SIG-M5 (cell line): ENCODE results near the gene ARIH2.
A peak's percentile ranks its signal among the peaks of the same experiment; 100 is the strongest.

Source experiments
- DNase-seq: peaks from one replicate; lab custom pipeline; 2025; lab: John Stamatoyannopoulos, UW

ARIH2 gene

DNA sequence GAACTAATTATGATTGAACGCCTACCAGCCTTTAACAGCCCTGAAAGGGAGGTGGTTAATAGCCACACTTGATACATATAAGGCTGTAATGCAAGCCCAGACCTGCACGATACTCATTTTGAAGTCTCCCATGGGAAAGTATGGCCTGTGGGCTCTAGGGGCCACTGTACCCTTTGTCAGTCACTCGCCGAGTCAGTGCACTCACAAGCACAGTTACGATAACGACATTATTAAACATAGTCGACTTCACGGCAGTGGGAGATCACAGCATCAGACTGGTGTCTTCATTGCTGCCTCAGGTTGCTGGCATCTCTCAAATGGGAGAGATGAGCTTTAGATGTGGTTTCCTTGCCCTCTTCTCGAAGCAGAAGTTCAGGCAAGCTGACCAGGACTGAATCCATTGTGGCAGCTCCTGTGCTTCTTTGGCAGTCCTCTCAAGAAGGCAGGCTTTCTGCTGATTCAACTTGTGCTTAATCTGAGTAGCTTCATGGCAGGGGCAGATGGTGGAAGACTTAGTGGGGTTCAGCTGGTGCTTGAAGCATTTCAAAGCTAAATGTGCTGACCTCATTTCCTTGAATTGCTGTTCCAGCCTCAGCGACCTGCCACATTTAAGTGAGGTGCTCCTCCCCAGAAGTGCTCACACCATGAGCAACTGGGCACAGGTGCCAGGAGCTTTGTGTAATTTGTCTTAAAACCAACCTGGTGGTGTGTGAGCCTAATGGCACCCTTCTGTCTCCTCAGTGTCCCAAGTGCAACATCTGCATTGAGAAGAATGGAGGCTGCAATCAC is 55.6 kb downstream of the ARIH2 start:
- DNase-seq, result no peak

- no peak for DNase-seq
These were observed 60.8 kb downstream of the ARIH2 start for GRCh38 chr3:48979451-48979850.

DNA sequence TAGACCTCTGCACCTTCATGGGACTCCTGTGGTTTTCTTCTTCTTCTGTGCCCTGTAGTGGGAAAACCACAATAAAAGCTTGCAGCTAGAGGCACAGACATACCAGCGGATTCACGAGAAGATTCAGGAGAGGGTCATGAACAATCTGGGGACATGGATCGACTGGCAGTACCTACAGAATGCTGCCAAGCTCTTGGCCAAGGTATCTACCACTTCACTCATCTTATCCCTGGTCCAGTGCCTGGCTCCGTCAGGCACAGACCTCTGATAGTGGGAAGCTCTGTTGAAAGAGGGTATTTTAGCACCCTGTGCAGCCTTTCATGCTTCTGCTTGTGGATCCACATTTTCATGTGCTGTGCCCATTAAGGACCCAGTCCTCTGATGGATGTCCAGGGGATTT is 61.7 kb downstream of the ARIH2 start:
- DNase-seq, result no peak

DNA sequence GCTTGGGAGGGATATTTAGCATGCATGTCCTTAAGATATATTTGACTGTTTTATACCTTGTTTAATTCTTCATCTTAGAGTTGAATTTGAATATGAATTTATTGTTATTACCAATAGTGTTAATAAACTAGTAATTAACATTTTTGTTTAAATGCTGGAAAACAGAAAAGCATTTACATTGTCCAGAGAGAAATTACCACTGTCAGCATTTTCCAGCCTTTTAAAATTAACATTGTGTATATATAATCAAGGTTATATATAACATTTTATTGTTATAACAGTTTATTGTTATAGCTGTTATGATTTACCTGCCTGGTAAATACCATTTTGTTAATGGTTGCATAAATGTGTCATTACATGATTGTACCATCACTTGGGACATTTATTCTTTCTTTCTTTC is 63.4 kb downstream of the ARIH2 start:
- no peak for DNase-seq

GRCh38 chr3:48982686-48983085 is 64.0 kb downstream of the ARIH2 start:
- no peak for DNase-seq

DNA sequence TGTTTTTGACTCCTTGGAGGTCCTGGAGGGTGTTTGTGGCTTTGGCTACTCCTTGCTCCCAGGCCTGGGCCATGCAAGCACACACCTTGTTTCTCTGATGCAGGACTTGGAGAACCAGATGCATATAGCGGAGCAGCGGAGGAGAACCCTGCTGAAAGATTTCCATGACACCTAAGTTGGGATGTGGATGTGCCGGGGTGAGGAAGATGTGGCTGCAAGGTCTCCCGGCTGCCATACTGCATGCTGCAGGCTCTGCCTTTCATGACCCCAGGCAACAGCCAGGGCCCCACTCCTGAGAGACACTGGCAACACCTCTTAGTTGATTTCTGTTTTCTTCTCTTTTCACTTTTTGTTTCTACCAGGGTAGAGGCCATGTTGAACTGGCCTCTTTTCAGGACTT is 64.5 kb downstream of the ARIH2 start:
- DNase-seq, result no peak

- DNase-seq, result no peak
These were observed 66.0 kb downstream of the ARIH2 start for GRCh38 chr3:48984663-48985062.

DNA sequence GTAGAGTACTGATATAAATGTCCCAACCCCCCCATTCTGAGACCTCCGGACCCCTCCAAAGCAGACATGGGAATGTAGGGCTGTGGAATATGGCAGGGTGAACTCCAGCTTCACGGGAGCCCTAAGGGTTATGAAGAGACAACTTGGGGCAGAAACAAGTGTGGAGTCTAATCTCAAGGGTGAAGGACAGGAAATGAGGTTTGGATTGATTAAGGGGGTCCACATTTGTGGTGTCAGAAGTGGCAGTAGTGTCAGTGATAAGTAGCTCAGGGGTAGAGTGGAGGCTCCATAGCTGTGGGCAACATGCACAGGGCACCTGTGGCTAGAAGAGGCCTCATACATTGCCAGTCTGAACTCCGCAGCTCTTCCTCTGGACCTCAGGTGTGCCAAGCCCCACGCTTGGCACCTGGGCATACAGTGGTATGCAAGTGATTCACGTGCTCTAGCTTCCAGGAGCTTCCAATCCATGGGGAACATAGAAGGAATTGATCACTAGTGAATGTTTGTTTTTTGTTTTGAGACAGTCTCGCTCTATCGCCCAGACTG is 67.3 kb downstream of the ARIH2 start:
- DNase-seq, result no peak

GRCh38 chr3:48989126-48989795 is 70.6 kb downstream of the ARIH2 start:
- no peak for DNase-seq

DNA sequence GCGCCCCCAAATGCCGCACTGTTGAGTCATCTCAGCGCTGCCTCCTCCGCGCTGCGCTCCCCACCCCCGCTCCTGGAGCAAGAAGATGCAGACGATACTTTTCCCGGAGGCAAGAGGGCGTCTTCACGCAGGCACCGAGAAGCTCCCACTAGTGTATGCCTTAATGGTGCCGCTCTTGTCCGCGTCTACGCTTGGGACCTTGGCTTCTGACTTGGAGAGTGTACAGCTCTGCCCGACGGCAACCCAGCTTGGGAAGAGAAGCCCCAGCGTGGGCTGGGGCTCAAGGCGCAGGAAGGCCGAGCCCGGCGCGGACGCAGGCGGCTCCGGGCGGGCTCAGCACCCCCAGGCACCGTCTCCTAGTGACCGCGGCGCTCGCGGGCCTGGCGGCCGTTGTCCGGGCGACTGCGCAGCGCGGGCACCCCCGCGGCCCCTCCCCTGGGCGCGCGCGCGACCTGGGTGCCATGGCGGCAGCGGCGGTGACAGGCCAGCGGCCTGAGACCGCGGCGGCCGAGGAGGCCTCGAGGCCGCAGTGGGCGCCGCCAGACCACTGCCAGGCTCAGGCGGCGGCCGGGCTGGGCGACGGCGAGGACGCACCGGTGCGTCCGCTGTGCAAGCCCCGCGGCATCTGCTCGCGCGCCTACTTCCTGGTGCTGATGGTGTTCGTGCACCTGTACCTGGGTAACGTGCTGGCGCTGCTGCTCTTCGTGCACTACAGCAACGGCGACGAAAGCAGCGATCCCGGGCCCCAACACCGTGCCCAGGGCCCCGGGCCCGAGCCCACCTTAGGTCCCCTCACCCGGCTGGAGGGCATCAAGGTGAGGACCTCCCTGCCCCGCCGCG is 71.4 kb downstream of the ARIH2 start, which contains the start of gene P4HTM:
P4HTM (plus strand) TSS at position 446 of the 840 bp plus-strand sequence; CDS start at position 462, 16 bp downstream.
- peak; percentile 63 for DNase-seq

DNA sequence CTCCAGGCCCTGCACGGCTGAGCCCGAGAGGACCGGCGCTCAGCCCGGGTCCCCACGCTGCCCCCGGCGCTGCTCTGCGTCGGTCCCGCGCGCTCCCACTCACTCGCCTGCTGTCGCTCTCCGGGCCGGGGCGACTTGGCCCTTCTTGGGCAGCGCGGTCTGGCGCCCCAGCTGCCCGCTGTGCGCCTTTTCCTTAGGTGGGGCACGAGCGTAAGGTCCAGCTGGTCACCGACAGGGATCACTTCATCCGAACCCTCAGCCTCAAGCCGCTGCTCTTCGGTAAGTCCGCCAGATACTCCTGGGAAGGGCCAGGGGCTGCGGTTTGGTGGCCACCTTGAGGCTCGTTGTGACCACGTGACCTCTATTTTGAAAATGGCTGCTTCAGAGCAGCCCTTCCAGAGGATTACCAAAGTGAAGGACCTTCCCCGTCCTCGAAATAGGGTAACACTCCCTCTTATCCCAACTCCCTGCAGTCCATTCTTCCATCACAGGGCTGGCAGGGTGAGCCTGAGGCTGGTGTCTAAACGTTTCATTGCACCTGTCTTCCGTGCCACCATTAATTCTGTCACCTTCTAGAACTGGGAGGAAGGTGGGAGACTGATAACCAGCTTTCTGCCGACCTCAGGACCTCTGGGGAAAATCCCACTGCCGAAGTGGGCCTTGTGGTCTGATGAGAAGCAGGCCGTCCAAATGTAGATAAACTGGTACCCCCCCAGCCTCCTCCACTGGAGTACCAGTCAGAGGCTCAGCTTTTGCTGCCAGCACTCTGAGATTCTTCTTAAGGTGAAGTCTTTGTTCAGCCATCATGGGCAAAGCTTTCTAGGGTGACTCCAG is 72.2 kb downstream of the ARIH2 start:
- DNase-seq, result no peak

DNA sequence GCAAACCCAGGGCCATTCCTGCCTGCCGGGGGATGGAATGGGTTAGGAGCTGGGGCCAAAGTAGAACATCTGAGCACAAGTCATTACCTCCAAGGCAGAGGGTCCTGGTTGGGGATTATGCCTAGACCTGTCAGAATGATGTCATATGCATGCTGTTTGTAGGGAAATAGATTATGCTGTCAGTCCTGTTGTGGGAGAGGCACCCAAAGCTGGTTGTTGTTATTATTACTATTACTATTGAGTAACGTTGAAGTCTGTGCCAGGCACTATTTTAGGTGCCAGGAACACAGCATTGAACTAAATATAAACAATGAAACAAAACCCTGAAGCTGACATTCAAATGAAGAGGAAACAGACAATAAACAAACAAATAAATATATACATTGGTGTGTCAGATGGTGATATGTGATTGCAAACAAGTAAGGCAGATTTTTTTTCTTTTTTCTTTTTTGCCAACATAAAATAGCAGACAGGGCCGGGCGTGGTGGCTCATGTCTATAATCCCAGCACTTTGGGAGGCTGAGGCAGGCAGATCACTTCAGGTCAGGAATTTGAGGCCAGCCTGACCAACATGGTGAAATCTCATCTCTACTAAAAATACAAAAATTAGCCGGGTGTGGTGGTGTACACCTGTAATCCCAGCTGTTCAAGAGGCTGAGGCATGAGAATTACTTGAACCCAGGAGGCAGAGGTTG is 73.4 kb downstream of the ARIH2 start:
- no peak for DNase-seq

DNA sequence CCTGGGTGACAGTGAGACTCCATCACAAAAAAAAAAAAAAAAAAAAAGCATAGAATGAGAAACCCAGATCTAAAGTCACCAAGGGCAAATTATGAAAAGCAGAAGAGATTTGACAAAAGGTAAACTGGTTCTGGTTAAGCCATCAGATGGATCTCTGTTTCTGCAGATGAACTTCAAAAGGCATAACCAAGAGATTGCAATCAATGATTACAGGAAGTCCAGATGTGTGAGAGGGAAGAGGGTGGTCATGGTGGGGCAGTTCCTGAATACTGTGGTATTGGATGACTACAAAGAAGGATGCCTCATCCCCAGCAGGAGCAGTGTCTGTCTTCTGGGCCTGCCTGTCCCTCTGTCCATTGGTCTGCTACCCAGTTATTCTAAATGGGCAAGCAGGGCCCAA is 75.2 kb downstream of the ARIH2 start:
- DNase-seq, result no peak

DNA sequence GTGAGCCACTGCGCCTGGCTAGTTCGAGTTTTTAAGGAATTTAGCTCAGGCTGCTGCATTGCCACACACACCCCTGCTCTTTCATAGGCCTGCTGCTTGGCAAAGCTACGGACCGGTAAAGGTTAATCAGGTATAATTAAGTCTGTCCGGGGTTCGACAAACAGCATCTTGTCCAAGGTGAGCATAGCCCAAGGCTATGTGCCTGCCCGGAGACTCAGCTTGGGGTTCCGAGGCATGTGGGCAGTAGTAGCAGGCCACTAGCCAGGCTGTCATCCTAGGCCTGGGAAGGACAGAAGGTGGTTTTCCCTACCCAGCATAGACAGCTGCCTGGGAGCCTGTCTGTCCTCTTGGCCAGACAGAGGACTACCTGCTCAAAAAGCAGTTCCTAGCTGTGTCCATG is 78.0 kb downstream of the ARIH2 start:
- no peak for DNase-seq

DNA sequence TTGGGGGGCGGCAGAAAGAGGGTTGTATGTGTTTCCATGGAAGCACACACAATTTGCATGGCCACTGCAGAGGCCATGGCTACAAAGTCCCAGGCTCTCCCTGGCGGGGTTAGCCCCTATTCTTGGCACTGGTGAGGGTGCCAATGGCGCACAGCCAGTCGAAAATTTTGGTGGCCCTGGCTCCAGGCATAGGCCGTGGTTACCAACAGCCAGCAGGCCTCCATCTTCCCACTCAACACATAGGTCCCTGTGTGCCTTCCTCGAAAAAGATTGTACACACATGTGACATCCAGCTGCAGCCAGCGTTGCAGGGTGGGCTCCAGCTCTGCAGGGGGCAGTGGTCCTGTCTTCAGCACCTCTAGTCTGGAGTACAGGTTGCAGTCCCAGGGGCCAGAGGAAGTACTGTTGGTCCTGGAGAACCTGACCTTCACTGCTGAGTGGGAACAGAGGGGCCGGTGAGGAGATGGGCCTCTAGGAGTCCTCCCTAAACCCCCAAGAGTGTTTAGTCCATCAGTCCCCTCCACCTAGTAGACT is 78.5 kb downstream of the ARIH2 start:
- no peak for DNase-seq

GRCh38 chr3:48997714-48998637 is 79.3 kb downstream of the ARIH2 start:
- DNase-seq, result no peak

GRCh38 chr3:48999085-48999858 is 80.6 kb downstream of the ARIH2 start:
- no peak for DNase-seq

- DNase-seq, result no peak
These were observed 82.5 kb downstream of the ARIH2 start for GRCh38 chr3:49001155-49001554.
